Measurements from ENCODE around the gene GJA4. TPM values are rescaled to one million over a fixed set of nuclear protein-coding genes. Genes with fewer than 3 reads are reported as not detected.

Gene GJA4
- total and polyA plus RNA-seq, 8 donors: 1.7 to 4.8 (median 2.5) TPM; not detected in 2

GRCh38 chr1:34784751-34785221 is 8.0 kb upstream of the GJA4 start:
- H3K36me3 ChIP-seq: peaks cover 0 to 7% (median 0%) of the 10 kb centered on the region in 4 donors
- TF ChIP-seq CTCF (IDR thresholded peaks at IDR 0.05) (no peak), POLR2AphosphoS5 (IDR thresholded peaks at IDR 0.05) (no peak), POLR2A (IDR thresholded peaks at IDR 0.05) (no peak)
- H3K4me3 ChIP-seq: no peak overlapping the region
- no peak overlapping the region for H3K27ac ChIP-seq
- intact Hi-C loops (cut with DNase I; ENCODE audit: low total_unique reads): no loop called here
- WGBS, 5 donors: 87 to 94% (median 91%) methylated on average over 28 of the region's 28 CpGs
- peaks cover 14 to 43% (median 33%) of the 10 kb centered on the region in 4 donors for H3K4me1 ChIP-seq
- no peak for DNase-seq
- no peaks in the 10 kb centered on the region for H3K9me3 ChIP-seq
- H3K27me3 ChIP-seq: peaks cover 6 to 53% (median 23%) of the 10 kb centered on the region in 3 donors

GRCh38 chr1:34785231-34785874 is 7.4 kb upstream of the GJA4 start:
- Histone ChIP-seq H3K9me3 (no peaks in the 10 kb centered on the region), H3K27me3 (peaks cover 6 to 47% (median 19%) of the 10 kb centered on the region in 3 donors), H3K27ac (no peak overlapping the region), H3K4me3 (no peak overlapping the region), H3K4me1 (peaks cover 14 to 43% (median 33%) of the 10 kb centered on the region in 4 donors), H3K36me3 (peaks cover 0 to 7% (median 0%) of the 10 kb centered on the region in 4 donors)
- TF ChIP-seq EP300 (IDR thresholded peaks at IDR 0.05) (no peak), CTCF (IDR thresholded peaks at IDR 0.05) (no peak), POLR2A (IDR thresholded peaks at IDR 0.05) (no peak), POLR2AphosphoS5 (IDR thresholded peaks at IDR 0.05) (no peak)
- WGBS, 5 donors: 82 to 87% (median 86%) methylated on average over 20 to 22 of the region's 22 CpGs
- intact Hi-C loops (cut with DNase I; ENCODE audit: low total_unique reads): no loop called here
- no peak for DNase-seq

- Histone ChIP-seq H3K36me3 (peaks cover 0 to 7% (median 0%) of the 10 kb centered on the region in 4 donors), H3K27me3 (peaks cover 6 to 47% (median 17%) of the 10 kb centered on the region in 3 donors), H3K4me1 (peaks cover 11 to 38% (median 30%) of the 10 kb centered on the region in 4 donors), H3K4me3 (no peak overlapping the region), H3K9me3 (no peaks in the 10 kb centered on the region), H3K27ac (no peak overlapping the region)
- DNase-seq: no peak
- no peak for TF ChIP-seq POLR2AphosphoS5 (IDR thresholded peaks at IDR 0.05)
- WGBS, 5 donors: 65 to 75% (median 69%) methylated on average over 4 of the region's 4 CpGs
- intact Hi-C loops (cut with DNase I; ENCODE audit: low total_unique reads): no loop called here
These were observed 6.8 kb upstream of the GJA4 start for GRCh38 chr1:34785875-34786470.

- peaks cover 4 to 30% (median 22%) of the 10 kb centered on the region in 4 donors for H3K4me1 ChIP-seq
- no peak overlapping the region for H3K27ac ChIP-seq
- intact Hi-C loops (cut with DNase I; ENCODE audit: low total_unique reads): no loop called here
- H3K27me3 ChIP-seq: peaks cover under 1 to 46% (median 10%) of the 10 kb centered on the region in 3 donors
- H3K9me3 ChIP-seq: no peaks in the 10 kb centered on the region
- WGBS, 5 donors: 46 to 51% (median 49%) methylated on average over 14 of the region's 14 CpGs
- peaks cover 0 to 7% (median 0%) of the 10 kb centered on the region in 4 donors for H3K36me3 ChIP-seq
- no peak overlapping the region for H3K4me3 ChIP-seq
- TF ChIP-seq EP300 (IDR thresholded peaks at IDR 0.05) (no peak), POLR2AphosphoS5 (IDR thresholded peaks at IDR 0.05) (peak in 1 of 3 donors; percentile 74), CTCF (IDR thresholded peaks at IDR 0.05) (peak in 5 of 7 experiments; percentile 65 to 75 (median 67))
- DNase-seq: peak; percentile 84 to 92
These were observed 6.1 kb upstream of the GJA4 start for GRCh38 chr1:34786521-34787325.
